Tracheal epithelial cell (primary cell): Measurements from ENCODE around the gene C1orf198. TPM values are rescaled to one million over a fixed set of nuclear protein-coding genes. Genes with fewer than 3 reads are reported as not detected.

Source experiments
- total RNA-seq: library from RNA; depleted of rRNA; stranded (reverse); fragments of >200 nt; gene quantifications from 2 replicates; pipeline ENCODE4 v1.2.1, GENCODE V29; 2014

Gene C1orf198
- 10.4 and 15.9 TPM in 2 replicates for total RNA-seq

GRCh38 chr1:230867903-230868735 is at the start of gene C1orf198:
Gene C1orf198, minus strand, starts transcription at chr1:230868521. Its CDS starts 9 bp downstream, at chr1:230868512.

Other genes with a start within 250 kb of the C1orf198 start
- 25.8 and 26.9 TPM in 2 replicates for gene COG2, start 226.0 kb downstream of the C1orf198 start, total RNA-seq
- 0.24 TPM in 1 of 2 replicates, not detected in the other for gene AGT, start 154.4 kb downstream of the C1orf198 start, total RNA-seq
- gene CAPN9, start 121.1 kb downstream of the C1orf198 start, total RNA-seq, result 0.43 TPM in 1 of 2 replicates, not detected in the other
- 8.7 and 10.0 TPM in 2 replicates for gene TTC13, start 110.3 kb upstream of the C1orf198 start, total RNA-seq
- gene ARV1, start 110.6 kb upstream of the C1orf198 start, total RNA-seq, result 6.3 and 9.2 TPM in 2 replicates
- gene FAM89A, start 171.7 kb upstream of the C1orf198 start, total RNA-seq, result 13.3 and 17.3 TPM in 2 replicates